NCI-H2196 (cell line): ENCODE results near the gene LARGE1.
"Not testable (repeated sequence)": the region's sequence is repeated elsewhere in the genome, so short reads cannot be mapped to it uniquely, and the experiment has no call there.

ENCODE experiments used
- DNase-seq: peaks from one replicate; lab custom pipeline; 2025; ENCODE audit not compliant: unreplicated experiment; lab: John Stamatoyannopoulos, UW

The LARGE1 gene

DNA sequence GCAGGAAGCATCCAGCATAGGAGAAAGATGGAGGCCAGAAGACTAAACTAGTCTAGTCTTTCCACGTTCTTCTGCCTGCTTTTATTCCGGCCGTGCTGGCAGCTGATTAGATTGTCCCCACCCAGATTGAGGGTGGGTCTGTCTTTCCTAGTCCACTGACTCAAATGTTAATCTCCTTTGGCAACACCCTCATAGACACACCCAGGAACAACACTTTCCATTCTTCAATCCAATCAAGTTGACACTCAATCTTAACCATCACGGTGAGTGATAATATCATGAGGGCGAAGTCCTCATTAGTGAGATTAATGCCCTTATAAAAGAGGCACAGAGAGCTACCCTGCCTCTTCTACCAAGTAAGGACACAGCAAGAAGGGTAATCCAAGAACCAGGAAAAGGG, 424.2 kb downstream of the LARGE1 start:
- DNase-seq = no peak

GRCh38 chr22:33493476-33494205, 426.6 kb downstream of the LARGE1 start:
- DNase-seq = no peak

- no peak for DNase-seq
Observed at GRCh38 chr22:33492210-33492651, 428.0 kb downstream of the LARGE1 start.

DNA sequence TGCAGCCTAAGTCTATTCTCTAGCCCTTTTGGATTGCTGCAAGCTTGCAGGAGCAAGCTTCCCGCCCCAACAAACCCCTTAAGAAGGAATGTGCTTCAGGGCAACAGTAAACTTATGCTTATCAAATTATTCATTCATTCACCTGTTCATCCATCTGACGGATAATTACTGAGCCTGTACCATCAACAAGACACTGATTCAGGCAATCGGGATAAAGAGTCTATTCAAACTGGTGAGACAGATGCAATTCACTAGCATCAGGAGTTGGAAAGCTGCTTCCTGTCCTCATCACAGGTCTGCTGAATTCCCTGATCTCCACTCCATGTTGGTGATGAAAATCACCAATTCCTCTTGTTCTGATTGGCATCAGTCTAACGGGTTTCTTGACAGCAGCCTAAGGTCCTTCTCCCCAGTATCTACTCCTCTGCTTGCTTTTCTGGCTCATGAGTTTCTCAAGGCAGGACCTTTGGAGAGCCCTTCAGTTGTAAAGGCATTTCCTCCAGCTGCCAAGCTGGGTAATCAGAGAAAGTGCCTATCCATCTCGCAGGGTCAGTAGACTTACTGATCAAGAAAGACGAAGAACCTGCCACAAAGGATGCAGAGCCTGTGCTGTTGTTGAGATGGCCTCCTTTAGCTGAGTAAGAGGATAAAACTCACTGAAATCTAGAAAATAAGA, 433.1 kb downstream of the LARGE1 start:
- DNase-seq = no peak

- DNase-seq = no peak
Observed at GRCh38 chr22:33481550-33481949, 438.7 kb downstream of the LARGE1 start.

GRCh38 chr22:33477120-33478111, 442.9 kb downstream of the LARGE1 start:
- no peak for DNase-seq

- DNase-seq = no peak
Observed at GRCh38 chr22:33476716-33477115, 443.6 kb downstream of the LARGE1 start.

GRCh38 chr22:33476206-33476605, 444.1 kb downstream of the LARGE1 start:
- DNase-seq = no peak

- DNase-seq = no peak
Observed at GRCh38 chr22:33474587-33474986, 445.7 kb downstream of the LARGE1 start.

- no peak for DNase-seq
Observed at GRCh38 chr22:33472462-33473344, 447.6 kb downstream of the LARGE1 start.

DNA sequence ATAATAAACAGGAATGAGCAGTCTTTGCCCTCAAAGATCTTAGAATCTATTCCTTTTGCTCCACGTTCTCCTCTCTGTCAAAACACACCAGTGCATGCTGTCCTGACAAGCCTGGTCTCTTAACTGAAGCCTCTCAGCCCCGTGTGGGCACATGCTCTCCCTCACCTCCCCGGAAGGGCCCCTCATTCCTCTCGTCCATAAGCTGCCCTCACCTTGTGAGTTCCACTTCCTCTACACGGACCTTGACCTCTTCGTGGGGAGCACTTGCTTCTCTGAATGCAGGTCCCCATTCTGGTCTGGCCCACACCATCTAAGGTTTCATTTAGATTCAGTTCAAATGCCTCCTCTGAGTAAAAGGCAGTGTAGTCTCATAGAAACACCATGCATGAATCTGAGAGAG, 449.8 kb downstream of the LARGE1 start:
- DNase-seq = no peak

DNA sequence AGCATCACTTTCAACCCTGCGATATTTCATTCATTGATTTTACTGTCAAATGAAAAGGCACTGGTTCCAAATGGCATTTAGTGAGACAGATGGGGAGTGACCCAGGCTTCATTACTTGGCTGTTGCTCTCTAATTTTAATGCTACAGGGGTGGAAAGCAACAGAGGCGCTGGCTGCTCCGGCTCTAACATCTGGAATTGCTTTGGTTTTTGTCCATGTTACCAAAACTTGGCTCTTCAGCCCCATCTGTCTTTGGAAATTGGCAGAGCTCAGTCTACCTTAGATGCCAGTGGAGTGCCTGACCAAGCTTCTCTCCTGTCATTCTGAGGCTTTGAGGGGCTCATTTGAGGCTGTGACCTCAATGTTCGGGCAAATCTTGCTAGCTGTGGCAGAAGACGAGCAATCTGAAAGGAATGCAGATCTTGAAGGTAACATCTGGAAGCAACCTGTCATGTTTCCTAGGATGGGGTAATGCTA, 452.6 kb downstream of the LARGE1 start:
- no peak for DNase-seq

GRCh38 chr22:33467080-33467479, 453.2 kb downstream of the LARGE1 start:
- no peak for DNase-seq

DNA sequence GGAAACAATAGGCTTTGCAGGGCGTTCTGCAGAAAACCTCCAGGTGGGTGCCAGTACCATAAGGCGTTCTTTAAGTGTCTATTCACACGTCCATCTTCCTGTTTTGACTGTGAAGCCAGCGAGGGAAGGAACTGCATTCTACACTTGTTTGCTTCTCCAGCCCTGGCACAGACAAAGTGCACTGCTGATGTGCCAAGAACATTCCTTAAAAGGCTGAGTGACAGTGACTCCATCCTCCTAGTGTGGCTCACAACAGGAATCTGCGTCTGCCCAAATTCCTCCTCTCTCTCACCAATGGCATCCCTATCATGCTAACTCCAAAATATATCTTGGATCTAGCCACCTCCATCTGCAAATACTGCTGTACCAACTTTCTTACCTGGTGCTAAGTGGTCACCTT, 454.7 kb downstream of the LARGE1 start:
- DNase-seq = no peak

DNA sequence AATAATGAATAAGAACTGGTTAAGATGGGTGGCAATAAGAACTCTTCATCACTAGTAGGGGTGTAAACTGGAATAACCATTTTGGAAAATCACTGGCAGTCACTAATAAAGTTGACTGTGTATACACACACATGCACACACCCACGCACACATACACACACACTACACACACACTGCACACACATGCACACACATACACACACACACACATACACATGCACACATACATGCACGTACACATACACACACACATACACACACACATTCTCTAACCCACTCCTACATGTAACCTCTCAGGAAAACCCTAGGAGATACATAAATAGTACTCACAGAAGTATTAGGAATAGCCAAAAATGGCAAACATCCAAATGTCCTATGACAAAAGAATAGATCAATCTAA, 455.6 kb downstream of the LARGE1 start:
- no peak for DNase-seq

DNA sequence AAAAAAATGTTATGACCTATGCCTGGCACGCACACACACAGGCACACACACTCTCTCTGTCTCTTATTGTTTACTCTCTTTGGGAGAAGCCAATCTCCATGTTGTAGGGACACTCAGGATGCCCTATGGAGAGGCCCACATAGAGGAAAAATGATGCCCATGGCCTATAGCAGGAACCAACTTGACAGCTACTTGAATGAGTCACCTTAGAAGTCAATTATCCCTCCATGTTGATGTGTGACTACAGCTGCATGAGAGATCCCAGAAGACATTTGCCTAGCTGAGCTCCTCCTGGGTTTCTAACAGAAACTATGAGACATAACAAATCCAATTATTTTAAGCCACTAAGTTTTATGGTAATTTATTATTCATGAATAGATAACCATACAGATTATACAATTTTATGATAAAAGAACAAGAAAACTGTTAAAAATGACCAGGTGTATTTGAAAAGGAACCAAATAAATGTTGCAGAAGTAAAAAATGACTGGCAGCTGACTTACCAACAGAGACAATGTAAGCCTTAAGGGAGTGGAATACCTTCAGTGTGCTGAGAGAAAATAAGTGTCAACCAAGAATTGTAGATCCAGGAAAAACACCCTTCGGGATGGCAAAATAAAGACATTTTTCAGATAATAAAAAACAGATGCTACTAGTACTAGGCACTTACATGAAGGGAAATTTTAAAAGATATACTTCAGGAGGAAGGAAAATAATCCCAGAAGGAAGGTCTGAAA, 458.4 kb downstream of the LARGE1 start:
- no peak for DNase-seq

GRCh38 chr22:33461245-33461644, 459.0 kb downstream of the LARGE1 start:
- DNase-seq = not testable (repeated sequence)

DNA sequence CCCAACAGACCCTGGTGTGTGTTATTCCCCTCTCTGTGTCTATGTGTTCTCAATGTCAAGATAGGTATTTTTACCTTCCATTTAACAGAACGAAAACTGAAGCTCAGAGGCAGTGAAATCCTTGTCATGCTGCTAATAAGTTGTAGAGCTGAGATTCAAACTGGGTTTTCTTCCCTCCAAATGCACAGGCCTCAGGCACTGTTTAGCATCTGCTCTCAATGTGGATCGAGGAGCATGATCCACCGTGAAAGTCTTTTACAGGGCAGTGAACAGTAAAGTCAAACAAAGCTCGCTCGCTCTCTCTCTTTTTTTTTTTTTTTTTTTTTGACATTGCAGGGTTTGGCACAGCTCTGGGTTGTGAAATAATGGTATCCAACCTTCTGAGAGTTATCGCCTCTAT, 461.1 kb downstream of the LARGE1 start:
- DNase-seq = no peak

DNA sequence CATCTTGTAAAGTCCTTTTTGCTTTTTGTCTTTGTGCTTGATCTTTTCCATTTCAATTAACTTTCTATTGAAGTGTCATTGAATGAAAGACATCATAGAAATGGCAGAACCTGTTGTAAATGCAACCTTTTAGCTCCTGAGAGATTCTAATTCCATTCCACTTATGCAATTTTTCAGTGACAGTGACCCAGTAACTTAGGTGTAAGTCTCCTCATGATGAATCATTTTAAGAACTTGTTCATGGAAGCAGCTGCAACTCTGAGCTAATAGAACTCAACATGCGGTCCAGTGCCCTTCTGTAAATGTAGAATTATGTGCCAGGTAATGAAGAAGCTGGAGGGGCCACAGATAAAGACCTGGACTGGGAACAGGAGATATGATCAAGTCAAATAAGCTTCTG, 463.8 kb downstream of the LARGE1 start:
- no peak for DNase-seq

GRCh38 chr22:33455036-33455435, 465.2 kb downstream of the LARGE1 start:
- DNase-seq = no peak
